Neuronal stem cell (in vitro differentiated cells): ENCODE results near the gene FRAS1.

Experiments
- DNase-seq: peaks from one replicate; pipeline ENCODE4 v3.0.0-alpha.2; 2013; ENCODE audit warnings: low spot score
- H2AFZ ChIP-seq: one replicate; pipeline ENCODE4 v1.6.1; 2013; ENCODE audit warnings: mild to moderate bottlenecking, low read length, inconsistent platforms
- H2AK5ac ChIP-seq: 2 replicates; pipeline ENCODE4 v1.6.1; 2013; ENCODE audit warnings: low read depth, mild to moderate bottlenecking, inconsistent platforms, low read length, moderate library complexity, mixed read lengths
- H2BK120ac ChIP-seq: 2 replicates; pipeline ENCODE4 v1.6.1; 2013; ENCODE audit warnings: low read depth, mild to moderate bottlenecking, inconsistent platforms, low read length, moderate library complexity, mixed read lengths
- H2BK12ac ChIP-seq: one replicate; pipeline ENCODE4 v1.6.1; 2013; ENCODE audit warnings: low read length, inconsistent platforms
- H2BK15ac ChIP-seq: 2 replicates; pipeline ENCODE4 v1.6.1; 2013; ENCODE audit warnings: mild to moderate bottlenecking, low read length, inconsistent platforms, mixed read lengths
- H2BK5ac ChIP-seq: one replicate; pipeline ENCODE4 v1.6.1; 2013; ENCODE audit warnings: inconsistent platforms, mild to moderate bottlenecking, low read length, moderate library complexity
- H3K14ac ChIP-seq: one replicate; pipeline ENCODE4 v1.6.1; 2013; ENCODE audit warnings: low read length, inconsistent platforms
- H3K18ac ChIP-seq: 2 replicates; pipeline ENCODE4 v1.6.1; 2013; ENCODE audit warnings: low read length, inconsistent platforms
- H3K23ac ChIP-seq: 2 replicates; pipeline ENCODE4 v1.6.1; 2013; ENCODE audit warnings: low read depth, mild to moderate bottlenecking, mixed read lengths, low read length, inconsistent platforms; ENCODE audit not compliant: poor library complexity
- H3K27ac ChIP-seq: replicated peaks from 3 replicates; pipeline ENCODE4 v1.5.1; 2013; ENCODE audit warnings: low read length, inconsistent platforms
- H3K27me3 ChIP-seq, 3 experiments: 2 replicates each; pipeline ENCODE4 v1.6.1; 2013; ENCODE audit warnings: low read length in 3 of 3, mild to moderate bottlenecking in 2 of 3, inconsistent platforms in 1 of 3, low read depth in 1 of 3, mixed read lengths in 1 of 3, moderate library complexity in 1 of 3; ENCODE audit not compliant: control insufficient read depth in 3 of 3, insufficient read depth in 3 of 3
- H3K36me3 ChIP-seq, 2 donors: replicated peaks in 1 of 2; 2 replicates each; pipeline ENCODE4 v1.6.1; 2013; ENCODE audit warnings: low read length in 2 of 2; ENCODE audit not compliant: control insufficient read depth in 2 of 2, insufficient read depth in 2 of 2
- H3K4ac ChIP-seq: 2 replicates; pipeline ENCODE4 v1.6.1; 2013; ENCODE audit warnings: inconsistent platforms, mild to moderate bottlenecking, low read length, moderate library complexity
- H3K4me1 ChIP-seq, 2 donors: 1 replicate in 1 of 2; 2 replicates in 1 of 2; pipeline ENCODE4 v1.6.1; 2013; ENCODE audit warnings: low read length in 2 of 2, low read depth in 1 of 2; ENCODE audit not compliant: control insufficient read depth in 2 of 2, insufficient read depth in 1 of 2
- H3K4me2 ChIP-seq: one replicate; pipeline ENCODE4 v1.6.1; 2013; ENCODE audit warnings: mild to moderate bottlenecking, low read length, inconsistent platforms; ENCODE audit not compliant: insufficient read depth, poor library complexity, severe bottlenecking
- H3K4me3 ChIP-seq, 2 donors: 2 replicates each; pipeline ENCODE4 v1.5.1; 2013; ENCODE audit warnings: low read length in 2 of 2, mild to moderate bottlenecking in 2 of 2, inconsistent platforms in 1 of 2, moderate library complexity in 1 of 2
- H3K79me1 ChIP-seq: one replicate; pipeline ENCODE4 v1.6.1; 2013; ENCODE audit warnings: low read depth, mild to moderate bottlenecking, inconsistent platforms, low read length, moderate library complexity
- H3K9ac ChIP-seq: one replicate; pipeline ENCODE4 v1.6.1; 2013; ENCODE audit warnings: mild to moderate bottlenecking, low read depth, low read length, inconsistent platforms; ENCODE audit not compliant: poor library complexity
- H3K9me3 ChIP-seq, 2 donors: replicated peaks in 1 of 2; 2 replicates each; pipeline versions ENCODE3 to v1.6.1; 2013; ENCODE audit warnings: low read length in 2 of 2, mild to moderate bottlenecking in 2 of 2, inconsistent platforms in 1 of 2, low read depth in 1 of 2, mixed read lengths in 1 of 2, moderate library complexity in 1 of 2; ENCODE audit not compliant: control insufficient read depth in 2 of 2, insufficient read depth in 1 of 2
- H4K8ac ChIP-seq: one replicate; pipeline ENCODE4 v1.6.1; 2013; ENCODE audit warnings: low read depth, mild to moderate bottlenecking, inconsistent platforms, low read length, moderate library complexity
- H4K91ac ChIP-seq: one replicate; pipeline ENCODE4 v1.6.1; 2013; ENCODE audit warnings: low read length, low read depth, mild to moderate bottlenecking, inconsistent platforms; ENCODE audit not compliant: poor library complexity
- WGBS, 2 donors: extraction: QIAGEN DNeasy Blood & Tissue Kit; methylation state at CpG; one replicate each; pipeline ENCODE4 v1.1.7; 2013; ENCODE audit warnings: missing lambda C conversion rate in 2 of 2, mixed read lengths in 1 of 2; ENCODE audit not compliant: insufficient read length in 2 of 2, insufficient replicate concordance in 1 of 2; ENCODE audit errors: extremely low coverage in 2 of 2; 5-methylcytosine and 5-hydroxymethylcytosine counted together

The FRAS1 gene

DNA sequence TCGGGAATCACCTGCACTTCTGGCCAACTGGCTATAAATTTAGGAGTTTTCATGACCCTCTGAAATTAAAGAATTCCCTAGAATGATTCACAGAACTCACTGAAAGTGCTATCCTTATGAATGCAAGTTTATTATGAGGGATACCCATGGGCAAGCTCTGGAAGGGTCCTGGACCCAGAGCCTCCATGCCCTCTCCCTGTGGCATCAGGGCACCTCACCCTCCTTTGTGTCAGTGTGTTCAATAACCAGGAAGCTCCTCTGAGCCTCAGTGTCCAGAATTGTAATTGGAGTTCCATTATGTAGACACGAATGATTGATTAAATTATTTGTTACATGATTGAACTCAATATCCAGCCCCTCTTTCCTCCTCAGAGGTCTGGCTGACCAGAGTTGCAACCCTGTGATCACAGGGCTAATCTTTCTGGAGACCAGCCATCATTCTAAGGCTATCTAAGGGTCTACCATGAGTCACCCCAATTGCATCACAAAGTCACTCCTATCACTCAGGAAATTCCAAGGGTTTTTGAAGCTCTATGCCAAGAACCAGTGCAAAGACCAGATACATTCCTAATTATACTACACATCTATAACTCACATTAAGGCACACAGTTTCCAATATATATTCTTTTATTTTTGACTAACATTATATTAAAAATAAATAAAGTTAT lies 503.3 kb downstream of the FRAS1 start:
- WGBS, 2 donors, result no CpG with 5 or more reads among the region's 2 CpGs
- Histone ChIP-seq H3K36me3 (no peaks in the 10 kb centered on the region), H4K91ac (no peak overlapping the region), H3K4ac (no peak overlapping the region), H3K14ac (no peak overlapping the region), H2AK5ac (no peak overlapping the region), H2BK15ac (no peak overlapping the region), H3K18ac (no peak overlapping the region), H2BK12ac (no peak overlapping the region), H3K4me3 (no peak overlapping the region), H2BK120ac (no peak overlapping the region), H3K4me2 (no peak overlapping the region), H3K23ac (no peak overlapping the region), H4K8ac (no peak overlapping the region), H3K79me1 (no peaks in the 10 kb centered on the region), H3K9me3 (no peaks in the 10 kb centered on the region), H3K4me1 (peaks cover 0 to 3% of the 10 kb centered on the region in 2 donors), H3K27ac (no peak overlapping the region), H2BK5ac (no peak overlapping the region), H3K9ac (no peak overlapping the region), H2AFZ (no peak overlapping the region), H3K27me3 (no peaks in the 10 kb centered on the region)
- no peak for DNase-seq

DNA sequence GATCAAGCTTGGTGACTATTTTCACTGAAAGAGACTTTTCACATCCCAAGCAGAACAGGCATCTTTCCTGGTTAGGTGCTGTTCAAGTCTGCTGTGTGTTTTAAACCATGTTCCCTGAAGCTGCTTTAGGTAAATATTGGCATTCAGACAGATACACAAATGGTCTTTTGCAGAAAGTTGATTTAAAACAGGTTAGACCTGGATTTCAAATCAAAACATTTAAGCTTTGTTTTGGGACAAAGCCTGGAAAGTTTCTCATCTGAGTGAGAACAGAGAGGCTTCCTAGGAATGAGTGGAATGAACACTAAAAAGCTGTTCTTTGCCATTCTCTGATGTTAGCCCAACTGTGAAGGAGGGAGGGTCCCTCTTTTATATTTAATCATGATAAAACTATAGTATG lies 504.6 kb downstream of the FRAS1 start:
- no peak overlapping the region for H2AK5ac ChIP-seq
- H3K27ac ChIP-seq, result no peak overlapping the region
- DNase-seq, result no peak
- no peak overlapping the region for H3K14ac ChIP-seq
- H3K18ac ChIP-seq, result no peak overlapping the region
- H3K23ac ChIP-seq, result no peak overlapping the region
- no peaks in the 10 kb centered on the region for H3K79me1 ChIP-seq
- H2BK5ac ChIP-seq, result no peak overlapping the region
- H3K4ac ChIP-seq, result no peak overlapping the region
- no peaks in the 10 kb centered on the region for H3K9me3 ChIP-seq
- no peak overlapping the region for H4K91ac ChIP-seq
- H2BK12ac ChIP-seq, result no peak overlapping the region
- no peak overlapping the region for H3K4me3 ChIP-seq
- no peaks in the 10 kb centered on the region for H3K36me3 ChIP-seq
- no peak overlapping the region for H4K8ac ChIP-seq
- peaks cover 0 to 3% of the 10 kb centered on the region in 2 donors for H3K4me1 ChIP-seq
- H2BK120ac ChIP-seq, result no peak overlapping the region
- H2AFZ ChIP-seq, result no peak overlapping the region
- H2BK15ac ChIP-seq, result no peak overlapping the region
- no peaks in the 10 kb centered on the region for H3K27me3 ChIP-seq
- H3K4me2 ChIP-seq, result no peak overlapping the region
- no peak overlapping the region for H3K9ac ChIP-seq

DNA sequence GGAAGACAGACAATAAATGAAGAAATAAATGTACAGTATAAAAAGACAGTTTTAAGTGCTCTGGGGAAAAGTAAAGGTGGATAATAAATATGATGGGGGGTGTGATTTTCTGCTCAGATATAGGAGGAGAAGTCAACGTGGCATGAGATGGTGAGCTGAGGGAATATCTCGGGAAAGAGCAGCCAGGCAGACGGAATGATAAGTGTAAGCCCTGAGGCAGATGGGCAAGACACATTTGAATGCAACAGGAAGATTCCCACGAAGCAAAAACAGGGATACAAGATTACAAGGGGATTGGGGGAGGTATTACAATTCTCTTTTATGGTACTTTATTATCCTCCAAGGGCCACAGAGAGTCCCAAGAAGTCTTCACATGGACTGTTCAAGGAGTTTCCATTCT lies 505.6 kb downstream of the FRAS1 start:
- H4K91ac ChIP-seq, result no peak overlapping the region
- H2AK5ac ChIP-seq, result no peak overlapping the region
- no peaks in the 10 kb centered on the region for H3K79me1 ChIP-seq
- H2BK15ac ChIP-seq, result no peak overlapping the region
- no peak overlapping the region for H3K18ac ChIP-seq
- no peak overlapping the region for H3K9ac ChIP-seq
- H2BK12ac ChIP-seq, result no peak overlapping the region
- no peak overlapping the region for H2AFZ ChIP-seq
- no peak overlapping the region for H3K4me2 ChIP-seq
- WGBS, 2 donors, result no CpG with 5 or more reads among the region's 4 CpGs
- no peaks in the 10 kb centered on the region for H3K36me3 ChIP-seq
- H3K4me3 ChIP-seq, result no peak overlapping the region
- no peak overlapping the region for H3K23ac ChIP-seq
- no peak overlapping the region for H3K27ac ChIP-seq
- H3K9me3 ChIP-seq, result no peaks in the 10 kb centered on the region
- DNase-seq, result no peak
- H3K4me1 ChIP-seq, result peaks cover 0 to 6% of the 10 kb centered on the region in 2 donors
- H4K8ac ChIP-seq, result no peak overlapping the region
- H2BK120ac ChIP-seq, result no peak overlapping the region
- H3K4ac ChIP-seq, result no peak overlapping the region
- no peak overlapping the region for H2BK5ac ChIP-seq
- H3K27me3 ChIP-seq, result no peaks in the 10 kb centered on the region
- H3K14ac ChIP-seq, result no peak overlapping the region

DNA sequence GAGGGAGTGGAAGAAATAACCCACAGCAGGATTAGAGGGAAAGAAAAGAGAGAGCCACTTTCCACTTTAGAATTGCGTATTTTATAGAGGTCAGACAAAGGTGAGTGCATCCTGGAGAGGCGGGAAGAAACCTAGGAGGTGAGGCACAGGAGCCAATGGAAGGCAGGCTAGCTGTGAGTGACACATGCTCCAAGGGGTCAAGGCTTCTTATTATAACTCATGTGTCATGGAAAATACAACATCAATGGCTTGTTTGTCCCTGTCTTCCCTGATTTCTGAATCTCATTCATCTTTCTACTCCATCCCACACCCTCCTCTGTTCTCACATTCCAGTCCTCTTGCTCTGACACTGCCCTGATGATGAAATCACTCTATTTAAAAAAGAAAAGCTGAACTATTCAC lies 508.8 kb downstream of the FRAS1 start:
- H3K4ac ChIP-seq, result no peak overlapping the region
- no peak overlapping the region for H2AK5ac ChIP-seq
- H3K23ac ChIP-seq, result no peak overlapping the region
- H2AFZ ChIP-seq, result no peak overlapping the region
- no peaks in the 10 kb centered on the region for H3K27me3 ChIP-seq
- H3K9ac ChIP-seq, result no peak overlapping the region
- H3K79me1 ChIP-seq, result no peaks in the 10 kb centered on the region
- no peak overlapping the region for H4K91ac ChIP-seq
- WGBS, 2 donors, result no CpG with 5 or more reads among the region's 2 CpGs
- no peak for DNase-seq
- H2BK12ac ChIP-seq, result no peak overlapping the region
- H2BK120ac ChIP-seq, result no peak overlapping the region
- H3K9me3 ChIP-seq, result no peaks in the 10 kb centered on the region
- H3K18ac ChIP-seq, result no peak overlapping the region
- H3K4me1 ChIP-seq, result peaks cover 0 to 6% of the 10 kb centered on the region in 2 donors
- no peak overlapping the region for H4K8ac ChIP-seq
- no peak overlapping the region for H3K14ac ChIP-seq
- no peak overlapping the region for H2BK15ac ChIP-seq
- no peak overlapping the region for H3K4me2 ChIP-seq
- no peak overlapping the region for H2BK5ac ChIP-seq
- H3K27ac ChIP-seq, result no peak overlapping the region
- no peak overlapping the region for H3K4me3 ChIP-seq
- H3K36me3 ChIP-seq, result no peaks in the 10 kb centered on the region
